WTC11 (cell line): ENCODE measurements around the gene KLHDC4. TPM values are rescaled to one million over a fixed set of nuclear protein-coding genes. Genes with fewer than 3 reads are reported as not detected.

Experiments used
- ATAC-seq: fragments of 200-7000 bp; cut with Tn5 transposase; 2 replicates; pipeline ENCODE4 v1.10.0; 2021; ENCODE audit warnings: mild to moderate bottlenecking, moderate library complexity
- CTCF ChIA-PET: fragments of 300-600 bp; sonication (Branson Sonifier 250); formaldehyde crosslinking; loops from one replicate; lab custom pipeline; 2021; ENCODE audit warnings: antibody characterized with exemption; lab: Charles Lee
- POLR2A ChIA-PET: fragments of 350-600 bp; sonication (Branson Sonifier 250); formaldehyde crosslinking; loops from one replicate; lab custom pipeline; 2021; ENCODE audit warnings: antibody characterized with exemption; lab: Charles Lee
- DNase-seq: peaks from one replicate; pipeline ENCODE4 v3.0.0; 2021; ENCODE audit warnings: low spot score
- H3K27ac Mint-ChIP-seq: 2 replicates; pipeline ENCODE4 v1.8.0; 2021; ENCODE audit warnings: mixed read lengths
- H3K27me3 Mint-ChIP-seq: 2 replicates; pipeline ENCODE4 v1.8.0; 2021; ENCODE audit warnings: low read depth, mild to moderate bottlenecking, moderate library complexity, mixed read lengths
- H3K36me3 Mint-ChIP-seq: 2 replicates; pipeline ENCODE4 v1.8.0; 2021; ENCODE audit warnings: mixed read lengths
- H3K4me1 Mint-ChIP-seq: 2 replicates; pipeline ENCODE4 v1.8.0; 2022; ENCODE audit warnings: mixed read lengths
- H3K4me3 Mint-ChIP-seq: 2 replicates; pipeline ENCODE4 v1.8.0; 2021; ENCODE audit warnings: mild to moderate bottlenecking, moderate library complexity, mixed read lengths
- H3K9me3 Mint-ChIP-seq: 2 replicates; pipeline ENCODE4 v1.8.0; 2021; ENCODE audit warnings: mixed read lengths
- ATF1 ChIP-seq: sonication (generic); formaldehyde crosslinking; IDR thresholded peaks from 2 replicates; pipeline ENCODE4 v1.8.1; 2023; ENCODE audit warnings: mild to moderate bottlenecking, moderate library complexity, missing genetic modification reagents
- CBFB ChIP-seq: sonication (generic); formaldehyde crosslinking; IDR thresholded peaks from 2 replicates; pipeline ENCODE4 v1.8.1; 2022; ENCODE audit warnings: mild to moderate bottlenecking, low read depth, missing genetic modification reagents
- CREM ChIP-seq: sonication (generic); formaldehyde crosslinking; IDR thresholded peaks from 2 replicates; pipeline ENCODE4 v1.8.1; 2022; ENCODE audit warnings: mild to moderate bottlenecking, missing genetic modification reagents, moderate library complexity
- EMX1 ChIP-seq: fragments of 250-450 bp; sonication (Bioruptor Pico); IDR thresholded peaks from 2 replicates; pipeline ENCODE4 v1.8.0; 2021; ENCODE audit warnings: mild to moderate bottlenecking
- ESRRA ChIP-seq: sonication (generic); formaldehyde crosslinking; IDR thresholded peaks from 2 replicates; pipeline ENCODE4 v1.8.1; 2022; ENCODE audit warnings: mild to moderate bottlenecking, missing genetic modification reagents, borderline replicate concordance
- GRHL2 ChIP-seq: fragments of 250-450 bp; sonication (Bioruptor Pico); IDR thresholded peaks from 2 replicates; pipeline ENCODE4 v1.8.0; 2022; ENCODE audit warnings: mild to moderate bottlenecking, moderate library complexity; ENCODE audit not compliant: insufficient replicate concordance, severe bottlenecking
- IRF2 ChIP-seq: sonication (generic); formaldehyde crosslinking; IDR thresholded peaks from 2 replicates; pipeline ENCODE4 v1.8.0; 2022; ENCODE audit warnings: low read depth, missing genetic modification reagents, borderline replicate concordance
- MXD4 ChIP-seq: fragments of 250-450 bp; sonication (Bioruptor Pico); IDR thresholded peaks from 2 replicates; pipeline ENCODE4 v1.8.0; 2021; ENCODE audit warnings: mild to moderate bottlenecking, moderate library complexity, borderline replicate concordance
- NR1H2 ChIP-seq: sonication (generic); formaldehyde crosslinking; IDR thresholded peaks from 2 replicates; pipeline ENCODE4 v1.9.0; 2021; ENCODE audit warnings: mild to moderate bottlenecking, moderate library complexity, missing genetic modification reagents
- RELA ChIP-seq: sonication (generic); formaldehyde crosslinking; IDR thresholded peaks from 2 replicates; pipeline ENCODE4 v1.8.1; 2022; ENCODE audit warnings: missing genetic modification reagents, mild to moderate bottlenecking, borderline replicate concordance
- SMAD3 ChIP-seq: sonication (generic); formaldehyde crosslinking; IDR thresholded peaks from 2 replicates; pipeline ENCODE4 v1.8.0; 2022; ENCODE audit warnings: missing genetic modification reagents, mild to moderate bottlenecking, borderline replicate concordance
- SOX15 ChIP-seq: fragments of 250-450 bp; sonication (Bioruptor Pico); IDR thresholded peaks from 2 replicates; pipeline ENCODE4 v1.9.0; 2021; ENCODE audit warnings: mild to moderate bottlenecking
- SP1 ChIP-seq: sonication (generic); formaldehyde crosslinking; conservative IDR thresholded peaks from 2 replicates; pipeline ENCODE4 v1.8.1; 2022; ENCODE audit warnings: missing genetic modification reagents
- USF1 ChIP-seq: sonication (generic); formaldehyde crosslinking; IDR thresholded peaks from 2 replicates; pipeline ENCODE4 v1.8.0; 2022; ENCODE audit warnings: mild to moderate bottlenecking, missing genetic modification reagents
- ZBTB21 ChIP-seq: sonication (generic); formaldehyde crosslinking; IDR thresholded peaks from 2 replicates; pipeline ENCODE4 v1.8.1; 2023; ENCODE audit warnings: mild to moderate bottlenecking, missing genetic modification reagents, borderline replicate concordance
- ZNF263 ChIP-seq: sonication (generic); formaldehyde crosslinking; IDR thresholded peaks from 2 replicates; pipeline ENCODE4 v1.8.1; 2022; ENCODE audit warnings: low read depth, mild to moderate bottlenecking, moderate library complexity, missing genetic modification reagents
- ZNF281 ChIP-seq: sonication (generic); formaldehyde crosslinking; IDR thresholded peaks from 2 replicates; pipeline ENCODE4 v1.8.0; 2023; ENCODE audit warnings: mild to moderate bottlenecking, missing genetic modification reagents
- ZNF396 ChIP-seq: fragments of 250-450 bp; sonication (Bioruptor Pico); IDR thresholded peaks from 2 replicates; pipeline ENCODE4 v1.8.0; 2021; ENCODE audit warnings: mild to moderate bottlenecking, moderate library complexity, borderline replicate concordance
- ZNF416 ChIP-seq: fragments of 250-450 bp; sonication (Bioruptor Pico); IDR thresholded peaks from 2 replicates; pipeline ENCODE4 v1.9.0; 2021; ENCODE audit warnings: mild to moderate bottlenecking, inconsistent platforms
- ZNF423 ChIP-seq: fragments of 250-450 bp; sonication (Bioruptor Pico); IDR thresholded peaks from 2 replicates; pipeline ENCODE4 v2.1.2; 2022; ENCODE audit warnings: mild to moderate bottlenecking, moderate library complexity
- ZNF671 ChIP-seq: fragments of 250-450 bp; sonication (Bioruptor Pico); IDR thresholded peaks from 2 replicates; pipeline ENCODE4 v1.8.0; 2021; ENCODE audit warnings: mild to moderate bottlenecking
- total RNA-seq: library from RNA; stranded (reverse); gene quantifications from 3 replicates; pipeline ENCODE4 v1.2.3, GENCODE V29; 2021
- TF ChIP-seq, protein P1 (sequence below): sonication (generic); formaldehyde crosslinking; IDR thresholded peaks from 2 replicates; pipeline ENCODE4 v1.8.0; 2022; ENCODE audit warnings: mild to moderate bottlenecking, missing genetic modification reagents
- TF ChIP-seq, protein P2 (sequence below): sonication (generic); formaldehyde crosslinking; IDR thresholded peaks from 2 replicates; pipeline ENCODE4 v1.8.0; 2023; ENCODE audit warnings: missing genetic modification reagents
- TF ChIP-seq, protein P3 (sequence below): sonication (generic); formaldehyde crosslinking; conservative IDR thresholded peaks from 2 replicates; pipeline ENCODE4 v1.8.1; 2022; ENCODE audit warnings: mild to moderate bottlenecking, missing genetic modification reagents
- TF ChIP-seq, protein P4 (sequence below): sonication (generic); formaldehyde crosslinking; IDR thresholded peaks from 2 replicates; pipeline ENCODE4 v1.8.1; 2023; ENCODE audit warnings: mild to moderate bottlenecking, missing genetic modification reagents, moderate library complexity

Gene KLHDC4
- total RNA-seq, 1 experiment from 2014 or later = 63.6 TPM

DNA sequence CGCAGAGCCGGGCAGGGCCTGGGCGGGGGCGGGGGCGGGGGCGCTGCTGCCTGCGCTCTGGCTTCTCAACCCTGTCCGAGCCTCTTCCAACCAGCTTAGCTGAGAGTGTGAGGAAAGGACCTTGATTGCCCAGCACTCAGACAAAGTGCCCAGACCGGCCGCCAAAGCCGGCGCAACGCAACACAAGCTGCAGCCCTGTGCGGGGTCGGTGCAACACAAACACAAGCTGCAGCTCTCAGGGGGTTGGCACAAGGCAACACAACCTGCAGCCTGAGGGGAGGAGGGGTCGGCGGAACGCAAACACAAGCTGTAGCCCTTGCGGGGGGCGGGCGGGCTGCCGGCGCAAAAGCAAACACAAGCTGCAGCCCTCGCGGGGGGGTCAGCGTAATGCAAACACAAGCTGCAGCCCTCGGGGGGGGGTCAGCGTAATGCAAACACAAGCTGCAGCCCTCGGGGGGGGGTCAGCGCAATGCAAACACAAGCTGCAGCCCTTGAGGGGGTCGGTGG lies 60.0 kb downstream of the KLHDC4 start:
- CTCF ChIA-PET = interaction anchor here (0.7 to 1.5 kb wide), 5 partner anchors 13 to 166 kb away, joined by 3 to 5 read pairs (median 4); no protein-coding TSS in a partner anchor
- POLR2A ChIA-PET = interaction anchor here (0.6 kb wide), 1 partner anchor 291 kb away, joined by 4 read pairs; no protein-coding TSS in a partner anchor
- Mint-ChIP-seq H3K36me3 (peaks cover 18% of the 10 kb centered on the region), H3K4me3 (no peak overlapping the region), H3K27me3 (no peaks in the 10 kb centered on the region), H3K4me1 (peaks cover 8% of the 10 kb centered on the region), H3K9me3 (no peaks in the 10 kb centered on the region), H3K27ac (0 out of 2 replicates have a peak overlapping the region, but pooled peaks have one; percentile 74)
- TF ChIP-seq SP1 (CRISPR knock-in tag) (no peak), GRHL2 (CRISPR knock-in tag) (no peak), ZNF281 (CRISPR knock-in tag) (no peak), ZNF396 (CRISPR knock-in tag) (no peak), EMX1 (CRISPR knock-in tag) (no peak), ZBTB21 (no peak), CREM (CRISPR knock-in tag) (no peak), ZNF671 (no peak), USF1 (no peak), RELA (CRISPR knock-in tag) (no peak), ZNF416 (CRISPR knock-in tag) (no peak), CBFB (CRISPR knock-in tag) (no peak)
- TF ChIP-seq, protein P1, sequence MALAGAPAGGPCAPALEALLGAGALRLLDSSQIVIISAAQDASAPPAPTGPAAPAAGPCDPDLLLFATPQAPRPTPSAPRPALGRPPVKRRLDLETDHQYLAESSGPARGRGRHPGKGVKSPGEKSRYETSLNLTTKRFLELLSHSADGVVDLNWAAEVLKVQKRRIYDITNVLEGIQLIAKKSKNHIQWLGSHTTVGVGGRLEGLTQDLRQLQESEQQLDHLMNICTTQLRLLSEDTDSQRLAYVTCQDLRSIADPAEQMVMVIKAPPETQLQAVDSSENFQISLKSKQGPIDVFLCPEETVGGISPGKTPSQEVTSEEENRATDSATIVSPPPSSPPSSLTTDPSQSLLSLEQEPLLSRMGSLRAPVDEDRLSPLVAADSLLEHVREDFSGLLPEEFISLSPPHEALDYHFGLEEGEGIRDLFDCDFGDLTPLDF (CRISPR knock-in tag) = no peak
- ATAC-seq (no peak), DNase-seq (no peak)

- no peaks in the 10 kb centered on the region for H3K27me3 Mint-ChIP-seq
- no peak overlapping the region for H3K4me3 Mint-ChIP-seq
- no peak for ATAC-seq
- peaks cover 8% of the 10 kb centered on the region for H3K4me1 Mint-ChIP-seq
- peaks cover 18% of the 10 kb centered on the region for H3K36me3 Mint-ChIP-seq
- DNase-seq = no peak
- peak overlapping the region; percentile 54 for H3K27ac Mint-ChIP-seq
- TF ChIP-seq, protein P2, sequence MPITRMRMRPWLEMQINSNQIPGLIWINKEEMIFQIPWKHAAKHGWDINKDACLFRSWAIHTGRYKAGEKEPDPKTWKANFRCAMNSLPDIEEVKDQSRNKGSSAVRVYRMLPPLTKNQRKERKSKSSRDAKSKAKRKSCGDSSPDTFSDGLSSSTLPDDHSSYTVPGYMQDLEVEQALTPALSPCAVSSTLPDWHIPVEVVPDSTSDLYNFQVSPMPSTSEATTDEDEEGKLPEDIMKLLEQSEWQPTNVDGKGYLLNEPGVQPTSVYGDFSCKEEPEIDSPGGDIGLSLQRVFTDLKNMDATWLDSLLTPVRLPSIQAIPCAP (CRISPR knock-in tag) = no peak
- TF ChIP-seq SOX15 (CRISPR knock-in tag) (no peak), ATF1 (CRISPR knock-in tag) (no peak), IRF2 (CRISPR knock-in tag) (no peak), ESRRA (CRISPR knock-in tag) (no peak), ZNF423 (CRISPR knock-in tag) (no peak), SMAD3 (CRISPR knock-in tag) (no peak), MXD4 (CRISPR knock-in tag) (no peak), ZNF263 (no peak), NR1H2 (CRISPR knock-in tag) (no peak)
- TF ChIP-seq, protein P1 (CRISPR knock-in tag) = no peak
- TF ChIP-seq, protein P3, sequence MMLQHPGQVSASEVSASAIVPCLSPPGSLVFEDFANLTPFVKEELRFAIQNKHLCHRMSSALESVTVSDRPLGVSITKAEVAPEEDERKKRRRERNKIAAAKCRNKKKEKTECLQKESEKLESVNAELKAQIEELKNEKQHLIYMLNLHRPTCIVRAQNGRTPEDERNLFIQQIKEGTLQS (CRISPR knock-in tag) = no peak
- TF ChIP-seq, protein P4, sequence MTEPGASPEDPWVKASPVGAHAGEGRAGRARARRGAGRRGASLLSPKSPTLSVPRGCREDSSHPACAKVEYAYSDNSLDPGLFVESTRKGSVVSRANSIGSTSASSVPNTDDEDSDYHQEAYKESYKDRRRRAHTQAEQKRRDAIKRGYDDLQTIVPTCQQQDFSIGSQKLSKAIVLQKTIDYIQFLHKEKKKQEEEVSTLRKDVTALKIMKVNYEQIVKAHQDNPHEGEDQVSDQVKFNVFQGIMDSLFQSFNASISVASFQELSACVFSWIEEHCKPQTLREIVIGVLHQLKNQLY = no peak
- POLR2A ChIA-PET = no interaction called here
- no peaks in the 10 kb centered on the region for H3K9me3 Mint-ChIP-seq
- CTCF ChIA-PET = interaction anchor here (1.0 to 1.5 kb wide), 3 partner anchors 12 to 69 kb away, joined by 3 to 5 read pairs (median 4); no protein-coding TSS in a partner anchor
These were observed 60.9 kb downstream of the KLHDC4 start for GRCh38 chr16:87704754-87705353.
